Measurements from ENCODE around the gene CITED4. TPM values are rescaled to one million over a fixed set of nuclear protein-coding genes. Genes with fewer than 3 reads are reported as not detected.

Gene CITED4
- total and polyA plus RNA-seq, 10 of the 15 experiments (the other 5 are each of a cell fraction or from before 2014, with no cell fraction given): 0.13 to 0.64 (median 0.26) TPM; not detected in 6

DNA sequence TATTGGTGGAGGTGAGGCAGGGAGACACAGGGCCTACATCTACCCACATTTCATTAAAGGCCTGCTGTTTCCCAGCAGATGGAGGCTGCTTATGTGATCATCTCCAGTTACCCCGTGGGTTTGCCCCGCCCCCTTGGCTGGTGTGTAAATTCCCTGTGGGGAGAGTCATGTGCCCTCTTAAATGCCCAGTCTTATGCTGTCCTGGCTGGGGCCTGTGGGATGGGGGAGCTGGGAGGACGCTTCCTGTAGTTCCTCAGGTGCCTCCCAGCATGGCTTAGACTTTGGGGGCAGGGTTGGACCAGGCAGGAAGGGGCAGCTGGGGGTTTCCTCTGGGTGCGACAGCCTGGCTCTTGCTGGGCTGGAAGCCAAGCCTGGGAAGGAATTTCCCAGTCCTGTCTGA lies 15.5 kb upstream of the CITED4 start:
- DNase-seq (ENCODE audit: low read depth, low spot score) (no peak), ATAC-seq (peak; percentile 72), FAIRE-seq (no peak)
- Histone ChIP-seq H3K27me3 (replicated peaks in 1 of 2; ENCODE audit: control insufficient read depth in 2 of 2, insufficient read depth in 2 of 2, low read length in 1 of 2) (no peaks in the 10 kb centered on the region), H3K27ac (ENCODE audit: control insufficient read depth, insufficient read depth) (no peak overlapping the region), H3K4me1 (ENCODE audit: control insufficient read depth, insufficient read depth, low read length) (peaks cover 3% of the 10 kb centered on the region; the same call in 1 of the 2 replicates), H3K79me2 (ENCODE audit: control insufficient read depth, insufficient read depth, low read length) (no peaks in the 10 kb centered on the region), H2AFZ (ENCODE audit: control insufficient read depth, low read depth, low read length) (peak overlapping the region; percentile 21), H3K36me3 (ENCODE audit: control insufficient read depth in 2 of 2, insufficient read depth in 2 of 2, low read length in 1 of 2) (no peaks in the 10 kb centered on the region), H3K9me3 (replicated peaks; ENCODE audit: control insufficient read depth, insufficient read depth, low read length) (peaks cover 7% of the 10 kb centered on the region; the same call in 2 of the 3 replicates), H3K9ac (ENCODE audit: control insufficient read depth, insufficient read depth, low read length) (no peak overlapping the region), H4K20me1 (ENCODE audit: control insufficient read depth, insufficient read depth) (no peaks in the 10 kb centered on the region), H3K4me3 (no peak overlapping the region), H3K4me2 (ENCODE audit: control insufficient read depth, insufficient read depth) (no peak overlapping the region)
- TF ChIP-seq, protein P1, sequence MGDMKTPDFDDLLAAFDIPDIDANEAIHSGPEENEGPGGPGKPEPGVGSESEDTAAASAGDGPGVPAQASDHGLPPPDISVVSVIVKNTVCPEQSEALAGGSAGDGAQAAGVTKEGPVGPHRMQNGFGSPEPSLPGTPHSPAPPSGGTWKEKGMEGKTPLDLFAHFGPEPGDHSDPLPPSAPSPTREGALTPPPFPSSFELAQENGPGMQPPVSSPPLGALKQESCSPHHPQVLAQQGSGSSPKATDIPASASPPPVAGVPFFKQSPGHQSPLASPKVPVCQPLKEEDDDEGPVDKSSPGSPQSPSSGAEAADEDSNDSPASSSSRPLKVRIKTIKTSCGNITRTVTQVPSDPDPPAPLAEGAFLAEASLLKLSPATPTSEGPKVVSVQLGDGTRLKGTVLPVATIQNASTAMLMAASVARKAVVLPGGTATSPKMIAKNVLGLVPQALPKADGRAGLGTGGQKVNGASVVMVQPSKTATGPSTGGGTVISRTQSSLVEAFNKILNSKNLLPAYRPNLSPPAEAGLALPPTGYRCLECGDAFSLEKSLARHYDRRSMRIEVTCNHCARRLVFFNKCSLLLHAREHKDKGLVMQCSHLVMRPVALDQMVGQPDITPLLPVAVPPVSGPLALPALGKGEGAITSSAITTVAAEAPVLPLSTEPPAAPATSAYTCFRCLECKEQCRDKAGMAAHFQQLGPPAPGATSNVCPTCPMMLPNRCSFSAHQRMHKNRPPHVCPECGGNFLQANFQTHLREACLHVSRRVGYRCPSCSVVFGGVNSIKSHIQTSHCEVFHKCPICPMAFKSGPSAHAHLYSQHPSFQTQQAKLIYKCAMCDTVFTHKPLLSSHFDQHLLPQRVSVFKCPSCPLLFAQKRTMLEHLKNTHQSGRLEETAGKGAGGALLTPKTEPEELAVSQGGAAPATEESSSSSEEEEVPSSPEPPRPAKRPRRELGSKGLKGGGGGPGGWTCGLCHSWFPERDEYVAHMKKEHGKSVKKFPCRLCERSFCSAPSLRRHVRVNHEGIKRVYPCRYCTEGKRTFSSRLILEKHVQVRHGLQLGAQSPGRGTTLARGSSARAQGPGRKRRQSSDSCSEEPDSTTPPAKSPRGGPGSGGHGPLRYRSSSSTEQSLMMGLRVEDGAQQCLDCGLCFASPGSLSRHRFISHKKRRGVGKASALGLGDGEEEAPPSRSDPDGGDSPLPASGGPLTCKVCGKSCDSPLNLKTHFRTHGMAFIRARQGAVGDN (IDR thresholded peaks at IDR 0.05): 0 out of 2 replicates have a peak, but pooled peaks have one; percentile 19
- 0 out of 2 replicates have a peak, but pooled peaks have one; percentile 22 for TF ChIP-seq IKZF1 (conservative IDR thresholded peaks at IDR 0.05)
- TF ChIP-seq BHLHE40 (IDR thresholded peaks at IDR 0.05; ENCODE audit: borderline replicate concordance in 1 of 2, low read depth in 2 of 2, low read length in 1 of 2): peak in 1 of 2 experiments; percentile 31; a peak in 1 of 4 replicates
- no peak for TF ChIP-seq ASH2L (IDR thresholded peaks at IDR 0.05; ENCODE audit: borderline replicate concordance, low read depth)
- no peak for TF ChIP-seq RAD21 (IDR thresholded peaks at IDR 0.05; ENCODE audit: insufficient read depth, low read depth, low read length)
- TF ChIP-seq IKZF2 (IDR thresholded peaks at IDR 0.05): 0 out of 4 replicates have a peak, but pooled peaks of 1 of the 2 experiments have one; percentile 14
- no peak for TF ChIP-seq NKRF (conservative IDR thresholded peaks at IDR 0.05)
- peak; percentile 28; the same call in 1 of the 2 replicates for TF ChIP-seq RUNX3 (IDR thresholded peaks at IDR 0.05; ENCODE audit: low read length)
- TF ChIP-seq ZBTB33 (IDR thresholded peaks at IDR 0.05): no peak
- POLR2A ChIA-PET: interaction anchor here (1.1 to 2.2 kb wide), 2 partner anchors 14 to 20 kb away, joined by 4 to 6 read pairs; no protein-coding TSS in a partner anchor
- CTCF ChIA-PET: interaction anchor here (1.5 to 2.7 kb wide), 3 partner anchors 28 to 345 kb away, joined by 4 to 18 read pairs (median 5); no protein-coding TSS in a partner anchor
- 0% methylated on average over 4 of the region's 4 CpGs for WGBS (ENCODE audit: insufficient coverage, insufficient replicate concordance, low lambda C conversion rate, missing lambda C conversion rate)
- in situ Hi-C loops (cut with MboI): no loop called here
- SMC1A ChIA-PET (ENCODE audit: uncharacterized antibody, unreplicated experiment): interaction anchor here (1.4 kb wide), 1 partner anchor 104 kb away, joined by 3 read pairs; no protein-coding TSS in a partner anchor
- BruUV-seq (replicated peaks): no TSS peak
- intact Hi-C loops (cut with micrococcal nuclease; ENCODE audit: unreplicated experiment): no loop called here
- RAD21 ChIA-PET (ENCODE audit: unreplicated experiment): interaction anchor here (0.5 to 1.3 kb wide), 2 partner anchors 20 to 345 kb away, joined by 3 read pairs; no protein-coding TSS in a partner anchor

Measured in GM12878 (cell line).